Prostate gland (tissue), 2 donors: Measurements from ENCODE around the gene SSH2. TPM values are rescaled to one million over a fixed set of nuclear protein-coding genes. Genes with fewer than 3 reads are reported as not detected.

ENCODE experiments used
- DNase-seq: peaks from one replicate; pipeline ENCODE4 v3.0.0-alpha.2; 2019; ENCODE audit warnings: low spot score
- H3K27ac ChIP-seq, 2 donors: fragments of 200-600 bp; sonication (generic); 2 replicates each; pipeline ENCODE4 v1.5.1; 2017 to 2019
- H3K27me3 ChIP-seq: fragments of 200-600 bp; sonication (generic); replicated peaks from 2 replicates; pipeline ENCODE4 v1.5.1; 2019; ENCODE audit not compliant: insufficient read depth
- H3K36me3 ChIP-seq, 2 donors: fragments of 200-600 bp; sonication (generic); 1 replicate in 1 of 2; 2 replicates in 1 of 2; pipeline versions ENCODE4 v1.5.1 to v1.8.1; 2017 to 2019
- H3K4me1 ChIP-seq: fragments of 200-600 bp; sonication (generic); replicated peaks from 2 replicates; pipeline ENCODE4 v1.5.1; 2019
- H3K4me3 ChIP-seq, 2 donors: fragments of 200-600 bp; sonication (generic); 2 replicates each; pipeline ENCODE4 v1.5.1; 2017 to 2019
- H3K9me3 ChIP-seq: fragments of 200-600 bp; sonication (generic); 2 replicates; pipeline ENCODE4 v1.5.1; 2017
- POLR2A ChIP-seq: fragments of 450-650 bp; IDR thresholded peaks from one replicate; pipeline ENCODE4 v1.6.1; 2016; ENCODE audit warnings: antibody characterized with exemption, mild to moderate bottlenecking
- POLR2AphosphoS5 ChIP-seq: sonication (generic); formaldehyde crosslinking; IDR thresholded peaks from one replicate; pipeline ENCODE4 v1.6.1; 2017; ENCODE audit warnings: antibody characterized with exemption
- WGBS: methylation state at CpG from one replicate; pipeline ENCODE4 v1.1.5; 2018; 5-methylcytosine and 5-hydroxymethylcytosine counted together
- intact Hi-C: fragments of 100-400 bp; cut with DNase I; formaldehyde crosslinking; loops from one replicate; pipeline ENCODE4 v1.14.2; 2022
- total RNA-seq, 2 donors: library from RNA; depleted of rRNA; stranded (reverse); fragments of >200 nt; gene quantifications; one replicate each; pipeline ENCODE4 v1.1.0, GENCODE V29; 2016
- TF ChIP-seq, protein P1 (sequence below), 4 experiments: fragments of 200-600 bp in 2 of 4; fragments of 450-650 bp in 2 of 4; sonication (generic) in 2 of 4; IDR thresholded peaks; 1 replicate in 3 of 4; 2 replicates in 1 of 4; pipeline ENCODE4 v1.5.1; 2016 to 2019; ENCODE audit warnings: antibody characterized with exemption in 4 of 4, mild to moderate bottlenecking in 2 of 4, moderate library complexity in 2 of 4

SSH2 gene
- total RNA-seq, 2 donors from 2014 or later: 10.1 to 27.5 TPM

DNA sequence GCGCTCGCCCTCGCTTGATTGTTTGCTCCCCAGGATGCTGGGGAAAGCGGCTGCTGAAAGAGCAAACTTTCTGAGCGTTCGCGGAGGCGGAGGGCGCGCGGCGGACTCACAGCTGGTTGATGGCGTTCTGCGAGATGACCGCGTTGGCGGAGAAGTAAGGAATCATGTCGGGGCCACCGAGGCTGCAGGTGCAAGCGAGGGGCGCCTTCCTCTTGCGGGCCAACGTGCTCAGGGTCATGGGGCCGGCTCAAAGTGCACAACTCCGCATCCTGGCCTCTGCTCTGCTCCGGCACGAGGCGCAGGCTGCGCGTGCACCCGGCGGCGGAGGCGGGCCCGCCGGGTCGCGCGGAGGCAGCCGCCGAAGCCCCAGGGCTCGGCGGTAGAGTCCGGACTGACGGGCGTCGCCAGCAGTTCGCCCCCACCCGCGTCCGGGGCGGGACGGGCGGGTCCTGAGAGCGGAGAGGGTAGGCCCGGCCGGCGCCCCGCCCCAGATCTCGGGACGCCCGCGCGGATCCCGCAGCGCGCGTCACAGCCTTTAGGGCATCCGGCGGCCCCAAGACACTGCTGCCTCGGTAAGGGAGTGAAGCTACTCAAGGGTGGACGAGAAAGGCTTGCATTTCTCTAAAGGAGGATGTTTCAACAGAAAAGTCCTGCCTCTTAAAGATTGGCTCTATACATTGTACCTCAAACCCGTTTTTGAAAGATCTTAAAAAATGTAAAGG is 168.8 kb downstream of the SSH2 start:
- peak; percentile 55 for DNase-seq
- Histone ChIP-seq H3K27me3 (no peaks in the 10 kb centered on the region), H3K36me3 (no peaks in the 10 kb centered on the region), H3K4me1 (no peaks in the 10 kb centered on the region), H3K9me3 (no peaks in the 10 kb centered on the region), H3K27ac (peak overlapping the region; percentile 51 to 73), H3K4me3 (peak overlapping the region; percentile 63)
- TF ChIP-seq POLR2A (peak; percentile 24), POLR2AphosphoS5 (peak; percentile 11)
- TF ChIP-seq, protein P1, sequence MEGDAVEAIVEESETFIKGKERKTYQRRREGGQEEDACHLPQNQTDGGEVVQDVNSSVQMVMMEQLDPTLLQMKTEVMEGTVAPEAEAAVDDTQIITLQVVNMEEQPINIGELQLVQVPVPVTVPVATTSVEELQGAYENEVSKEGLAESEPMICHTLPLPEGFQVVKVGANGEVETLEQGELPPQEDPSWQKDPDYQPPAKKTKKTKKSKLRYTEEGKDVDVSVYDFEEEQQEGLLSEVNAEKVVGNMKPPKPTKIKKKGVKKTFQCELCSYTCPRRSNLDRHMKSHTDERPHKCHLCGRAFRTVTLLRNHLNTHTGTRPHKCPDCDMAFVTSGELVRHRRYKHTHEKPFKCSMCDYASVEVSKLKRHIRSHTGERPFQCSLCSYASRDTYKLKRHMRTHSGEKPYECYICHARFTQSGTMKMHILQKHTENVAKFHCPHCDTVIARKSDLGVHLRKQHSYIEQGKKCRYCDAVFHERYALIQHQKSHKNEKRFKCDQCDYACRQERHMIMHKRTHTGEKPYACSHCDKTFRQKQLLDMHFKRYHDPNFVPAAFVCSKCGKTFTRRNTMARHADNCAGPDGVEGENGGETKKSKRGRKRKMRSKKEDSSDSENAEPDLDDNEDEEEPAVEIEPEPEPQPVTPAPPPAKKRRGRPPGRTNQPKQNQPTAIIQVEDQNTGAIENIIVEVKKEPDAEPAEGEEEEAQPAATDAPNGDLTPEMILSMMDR (IDR thresholded peaks at IDR 0.05): no peak
- 0% methylated on average over 30 of the region's 73 CpGs for WGBS
- intact Hi-C loops: loop anchor here (5.0 kb wide), 1 partner anchor 134 kb away; no protein-coding TSS in a partner anchor

DNA sequence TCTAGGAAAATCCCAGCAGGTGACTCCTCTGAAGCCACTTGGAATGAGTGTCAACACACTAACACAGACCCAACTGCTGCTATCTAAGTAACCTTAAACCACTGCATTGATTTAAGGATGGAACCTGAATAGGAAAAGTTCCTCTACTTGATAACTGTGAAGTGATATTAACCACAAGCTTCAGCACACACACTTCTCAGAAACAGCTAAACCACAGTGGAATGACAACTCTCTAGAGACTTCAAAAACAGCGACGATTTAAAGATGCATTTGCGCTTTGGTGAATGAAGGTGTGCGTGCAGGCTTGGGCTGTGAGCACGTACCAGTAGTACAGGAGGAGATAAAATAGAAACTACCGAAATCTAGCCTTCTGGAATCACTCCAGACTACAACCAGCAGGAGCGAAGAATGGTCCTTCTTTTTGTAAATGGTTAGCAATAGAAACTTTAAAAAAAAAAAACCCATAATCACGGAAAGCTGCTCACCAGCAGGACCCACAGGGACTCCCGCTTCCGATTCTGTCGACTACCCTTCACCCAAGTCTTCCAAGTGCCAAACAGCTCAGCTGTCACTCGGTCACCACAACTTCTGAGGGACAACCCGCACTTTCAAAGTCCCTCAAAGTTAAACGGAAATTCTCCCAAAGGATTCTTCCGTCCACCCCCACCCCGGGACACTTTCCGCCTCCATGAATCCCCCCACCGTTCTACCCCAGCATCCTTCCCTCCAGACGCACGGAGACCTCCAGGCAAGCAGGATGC is 169.6 kb downstream of the SSH2 start:
- intact Hi-C loops: loop anchor here (5.0 kb wide), 1 partner anchor 133 kb away; no protein-coding TSS in a partner anchor
- Histone ChIP-seq H3K9me3 (no peaks in the 10 kb centered on the region), H3K4me3 (peak overlapping the region; percentile 63), H3K27me3 (no peaks in the 10 kb centered on the region), H3K27ac (peak overlapping the region; percentile 51 to 73), H3K36me3 (no peaks in the 10 kb centered on the region), H3K4me1 (no peaks in the 10 kb centered on the region)
- peak; percentile 4 for DNase-seq
- TF ChIP-seq, protein P1 (IDR thresholded peaks at IDR 0.05): no peak
- TF ChIP-seq POLR2AphosphoS5 (no peak), POLR2A (no peak)
- WGBS: 3% methylated on average over 20 of the region's 20 CpGs

DNA sequence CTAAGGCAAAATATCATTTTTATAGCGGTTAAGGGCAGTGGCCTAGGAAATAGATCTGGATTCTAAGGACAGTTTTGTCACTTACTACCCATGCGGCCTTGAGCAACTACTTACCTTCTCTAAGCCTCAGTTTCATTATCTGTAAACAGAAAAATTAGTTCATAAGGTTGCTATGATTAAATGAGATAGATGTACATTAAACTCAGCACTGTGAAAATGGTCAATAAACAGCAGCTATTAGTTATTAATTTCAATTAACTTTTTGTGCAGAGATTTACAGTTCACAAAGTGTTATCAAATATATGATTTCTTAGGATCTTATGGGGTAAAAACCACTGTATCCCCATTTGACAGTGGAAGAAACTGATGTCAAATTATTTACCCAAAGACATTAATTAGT is 171.8 kb downstream of the SSH2 start:
- Histone ChIP-seq H3K27me3 (no peaks in the 10 kb centered on the region), H3K4me1 (no peaks in the 10 kb centered on the region), H3K36me3 (no peaks in the 10 kb centered on the region), H3K4me3 (no peak overlapping the region), H3K9me3 (no peaks in the 10 kb centered on the region), H3K27ac (no peak overlapping the region)
- TF ChIP-seq POLR2A (no peak), POLR2AphosphoS5 (no peak)
- TF ChIP-seq, protein P1 (IDR thresholded peaks at IDR 0.05): no peak
- WGBS: 98% methylated on average over 2 of the region's 2 CpGs
- DNase-seq: no peak
- intact Hi-C loops: no loop called here

DNA sequence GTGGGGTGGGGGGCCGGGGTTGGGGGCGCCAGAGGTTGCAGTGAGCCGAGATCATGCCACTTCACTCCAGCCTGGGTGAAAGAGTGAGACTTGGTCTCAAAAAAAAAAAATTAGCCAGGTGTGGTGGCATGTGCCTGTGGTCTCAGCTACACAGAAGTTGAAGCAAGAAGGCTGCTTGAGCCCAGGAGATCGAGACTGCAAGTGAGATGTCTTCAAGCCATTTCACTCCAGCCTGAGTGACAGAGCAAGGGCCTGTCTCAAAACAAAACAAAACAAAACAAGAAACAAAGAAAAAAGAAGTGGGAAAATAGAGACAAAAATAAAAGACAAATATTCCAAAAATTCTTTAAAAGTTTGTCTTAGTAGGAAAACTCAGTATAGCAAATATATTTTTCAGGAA is 172.2 kb downstream of the SSH2 start:
- Histone ChIP-seq H3K4me3 (no peak overlapping the region), H3K36me3 (no peaks in the 10 kb centered on the region), H3K27ac (no peak overlapping the region), H3K27me3 (no peaks in the 10 kb centered on the region), H3K4me1 (no peaks in the 10 kb centered on the region), H3K9me3 (no peaks in the 10 kb centered on the region)
- DNase-seq: no peak
- TF ChIP-seq POLR2A (no peak), POLR2AphosphoS5 (no peak)
- TF ChIP-seq, protein P1 (IDR thresholded peaks at IDR 0.05): no peak
- intact Hi-C loops: no loop called here
- WGBS: 92% methylated on average over 4 of the region's 4 CpGs
